GM19328 (cell line): Measurements from ENCODE around the gene ANO6.

Experiments
- ATAC-seq: cut with Tn5 transposase; IDR thresholded peaks from one replicate; pipeline ENCODE4 v1.9.1; 2021; ENCODE audit warnings: mild to moderate bottlenecking, moderate library complexity; ENCODE audit not compliant: unreplicated experiment

ANO6 gene

DNA sequence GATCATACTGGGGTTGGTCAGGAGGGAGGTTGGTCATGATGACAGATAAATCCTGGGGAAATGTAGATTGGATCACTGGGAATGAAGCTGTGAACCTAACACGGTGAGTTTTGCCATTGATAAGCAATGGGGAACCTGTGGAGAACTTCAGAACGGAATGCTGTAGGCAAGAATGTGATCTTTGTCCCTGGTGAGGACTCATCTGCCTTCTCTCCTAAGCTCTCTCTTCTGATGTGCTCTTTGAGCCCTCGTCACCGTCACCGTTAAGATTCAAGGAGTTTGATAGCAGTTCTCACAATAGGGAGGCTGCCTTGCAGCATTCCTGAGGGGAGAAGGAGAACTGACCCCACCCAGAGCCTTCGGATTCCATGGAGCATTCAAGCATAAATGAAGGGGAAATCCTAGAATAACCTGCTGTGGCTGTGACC is 217.6 kb downstream of the ANO6 start:
- ATAC-seq, result no peak

- ATAC-seq, result no peak
Measured at GRCh38 chr12:45434094-45434493, 218.2 kb downstream of the ANO6 start.

DNA sequence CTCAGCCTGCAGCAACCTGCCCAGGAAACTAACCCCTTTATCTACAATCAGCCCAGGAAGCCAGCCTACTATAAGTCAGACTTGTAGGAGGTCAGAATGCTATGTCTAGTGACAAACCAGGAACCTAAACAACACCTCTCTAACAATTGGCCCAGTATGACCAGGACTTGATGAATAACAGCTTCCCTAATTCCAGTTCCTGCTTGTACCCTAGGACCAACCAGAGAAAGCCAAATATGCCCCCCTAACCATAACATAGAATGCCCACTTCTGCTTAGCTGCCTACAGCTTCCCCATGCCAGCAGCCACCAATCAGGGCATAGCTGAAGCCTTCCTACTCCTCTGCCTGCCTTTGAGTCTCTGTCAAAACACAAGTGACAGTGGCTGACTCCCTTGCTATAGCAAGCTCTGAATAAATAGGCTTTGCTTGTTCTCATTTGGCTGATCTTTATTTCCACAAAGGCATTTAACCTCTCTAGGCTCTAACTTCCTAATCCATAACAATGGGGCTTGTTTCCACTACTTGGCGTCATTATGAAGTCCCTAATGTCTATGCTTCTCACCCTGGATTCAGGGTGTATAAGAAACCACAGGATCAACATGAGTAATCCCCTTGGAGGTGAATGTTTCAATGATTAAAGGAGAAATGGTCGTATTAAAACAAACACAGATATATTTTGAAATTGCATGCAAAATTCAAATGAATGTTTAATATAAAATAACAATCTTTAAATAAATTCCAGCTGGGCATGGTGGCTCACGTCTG is 220.2 kb downstream of the ANO6 start:
- no peak for ATAC-seq

GRCh38 chr12:45439039-45439438 is 223.1 kb downstream of the ANO6 start:
- ATAC-seq, result no peak

GRCh38 chr12:45446013-45446412 is 230.1 kb downstream of the ANO6 start:
- no peak for ATAC-seq

DNA sequence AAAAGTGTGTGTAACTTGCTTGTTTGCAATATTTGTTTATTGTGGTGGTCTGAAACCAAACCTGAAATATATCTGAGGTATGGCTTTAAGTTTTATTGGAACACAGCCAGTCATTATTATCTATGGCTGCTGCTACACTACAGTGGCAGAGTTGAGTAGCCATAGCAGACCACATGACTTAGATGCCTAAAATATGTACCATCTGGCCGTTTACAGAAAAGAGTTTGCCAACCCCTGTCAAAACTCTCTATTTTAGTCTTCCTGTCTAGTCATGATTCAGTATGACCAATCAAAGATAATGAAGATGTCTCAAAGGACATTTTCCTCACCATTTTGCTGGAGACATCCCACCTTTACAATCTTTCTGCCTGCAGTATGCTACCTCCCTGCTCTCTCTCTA is 242.3 kb downstream of the ANO6 start:
- no peak for ATAC-seq

DNA sequence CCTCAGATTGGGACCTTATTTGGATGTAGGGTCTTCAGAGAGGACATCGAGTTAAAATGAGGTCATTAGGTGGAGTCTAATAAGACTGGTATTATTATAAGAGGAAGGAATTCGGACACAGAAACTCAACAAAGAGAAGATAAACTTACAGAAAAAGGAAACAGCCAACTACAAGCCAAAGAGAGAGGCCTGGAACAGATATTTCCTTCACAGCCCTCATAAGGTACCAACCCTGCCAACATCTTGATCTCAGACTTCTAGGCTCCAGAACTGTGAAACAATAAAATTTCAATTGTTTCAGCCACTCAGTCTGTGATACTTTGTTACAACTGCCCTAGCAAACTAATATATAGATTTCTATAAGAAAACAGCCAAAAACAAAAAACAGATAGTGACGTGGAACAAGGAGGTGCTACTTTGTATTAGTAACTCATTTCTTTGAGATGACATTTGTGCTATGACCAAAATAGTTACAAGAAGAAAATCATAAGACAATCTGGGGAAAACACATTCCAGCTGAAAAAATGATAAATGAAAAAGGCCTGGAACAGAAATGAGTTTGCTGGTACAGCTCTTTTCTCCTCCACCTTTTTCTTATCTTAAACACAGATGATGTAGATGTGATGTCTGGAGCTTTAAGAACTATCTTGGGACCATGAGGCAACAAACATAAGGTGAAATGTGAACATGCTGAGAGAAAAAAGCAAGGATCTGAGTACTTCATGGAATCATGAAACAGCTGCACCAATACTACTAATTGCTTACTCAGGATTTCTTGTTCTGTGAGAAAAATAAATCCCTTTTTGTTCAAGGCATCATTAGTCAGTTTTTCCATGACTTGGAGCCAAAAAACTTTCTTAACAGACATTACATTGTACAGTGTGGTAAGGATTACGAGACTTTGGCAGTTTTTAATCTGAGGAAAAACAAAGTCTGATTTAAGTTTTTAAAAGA is 243.2 kb downstream of the ANO6 start:
- ATAC-seq, result no peak

DNA sequence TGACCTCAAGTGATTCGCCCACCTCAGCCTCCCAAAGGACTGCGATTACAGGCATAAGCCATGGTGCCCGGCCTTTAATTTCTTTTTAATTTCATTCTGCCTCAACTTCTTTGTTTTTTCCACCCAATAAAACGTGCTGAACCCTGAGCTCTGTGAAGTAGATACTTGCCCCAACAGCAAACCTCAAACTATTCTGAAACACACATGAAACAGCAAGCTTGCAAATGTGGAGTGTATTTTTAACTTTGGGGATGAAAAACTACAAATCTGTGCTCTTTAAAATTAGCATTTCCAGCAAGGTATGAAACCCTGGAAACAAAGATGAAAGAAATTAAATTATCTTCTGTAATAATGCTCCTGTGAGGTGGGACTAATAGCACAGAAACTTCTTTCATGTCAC is 246.6 kb downstream of the ANO6 start:
- no peak for ATAC-seq

GRCh38 chr12:45464699-45465098 is 248.8 kb downstream of the ANO6 start:
- ATAC-seq, result no peak

DNA sequence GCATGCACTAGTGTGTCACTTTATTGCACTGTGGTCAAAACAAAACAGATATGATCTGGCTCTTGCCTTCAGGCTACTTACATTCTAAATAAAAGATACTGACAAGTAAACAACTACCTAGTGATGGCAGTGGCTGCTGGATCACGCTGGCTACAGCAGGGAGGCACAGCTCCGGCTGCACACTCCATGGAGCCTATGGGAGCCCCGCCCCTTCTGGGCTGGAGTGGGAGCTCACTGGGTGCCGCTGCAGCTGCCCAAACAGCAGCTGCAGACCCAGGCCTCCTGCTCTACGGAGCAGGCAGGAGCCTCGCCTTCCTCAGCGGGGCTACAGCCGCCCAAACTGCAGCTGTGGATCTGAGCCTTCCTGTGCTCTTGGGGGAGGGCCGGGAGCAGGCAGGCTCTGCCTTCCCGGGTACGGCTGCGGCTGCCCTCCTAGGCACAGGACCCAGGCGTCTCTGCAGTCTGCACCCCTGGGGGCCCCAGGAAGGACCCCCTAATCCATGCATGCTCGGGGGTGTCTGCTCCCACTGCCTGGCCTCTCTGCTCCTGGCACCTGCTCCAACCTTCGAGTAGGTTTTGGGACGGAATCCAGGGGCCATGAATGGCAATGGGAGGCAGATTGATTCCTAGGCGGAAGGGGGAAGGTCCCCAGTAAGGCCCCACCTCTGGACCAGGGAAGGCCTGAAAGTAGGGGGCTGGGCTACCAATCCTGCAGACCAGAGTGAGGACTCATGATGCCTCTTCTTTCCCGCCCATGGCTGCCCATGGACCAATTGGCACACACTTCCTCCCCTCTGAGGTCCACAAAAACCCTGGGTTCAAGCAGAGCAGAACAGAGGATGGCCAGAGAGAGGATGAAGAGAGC is 253.1 kb downstream of the ANO6 start:
- ATAC-seq, result no peak

- no peak for ATAC-seq
Measured at GRCh38 chr12:45469902-45470301, 254.0 kb downstream of the ANO6 start.

- no peak for ATAC-seq
Measured at GRCh38 chr12:45473636-45474035, 257.7 kb downstream of the ANO6 start.

DNA sequence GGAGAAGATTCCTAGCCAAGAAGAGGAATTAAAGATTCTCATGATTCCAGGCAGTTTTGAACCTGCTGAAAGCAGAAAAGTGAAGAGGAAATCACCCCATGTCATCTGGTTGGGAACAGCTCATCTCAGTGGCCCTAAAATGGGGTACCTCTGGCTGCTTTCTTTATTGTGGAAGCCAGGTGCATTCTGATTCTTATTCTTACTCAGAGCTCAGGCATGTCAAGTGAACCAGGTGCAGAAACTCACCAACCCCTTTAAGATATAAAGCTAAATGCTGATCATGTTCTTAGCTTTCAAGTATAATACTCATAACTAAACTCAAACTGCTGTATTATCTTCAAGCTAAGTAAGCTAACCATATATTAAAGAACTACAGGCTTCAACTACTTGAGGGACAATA is 259.7 kb downstream of the ANO6 start:
- no peak for ATAC-seq

GRCh38 chr12:45477526-45477925 is 261.6 kb downstream of the ANO6 start:
- ATAC-seq, result no peak

DNA sequence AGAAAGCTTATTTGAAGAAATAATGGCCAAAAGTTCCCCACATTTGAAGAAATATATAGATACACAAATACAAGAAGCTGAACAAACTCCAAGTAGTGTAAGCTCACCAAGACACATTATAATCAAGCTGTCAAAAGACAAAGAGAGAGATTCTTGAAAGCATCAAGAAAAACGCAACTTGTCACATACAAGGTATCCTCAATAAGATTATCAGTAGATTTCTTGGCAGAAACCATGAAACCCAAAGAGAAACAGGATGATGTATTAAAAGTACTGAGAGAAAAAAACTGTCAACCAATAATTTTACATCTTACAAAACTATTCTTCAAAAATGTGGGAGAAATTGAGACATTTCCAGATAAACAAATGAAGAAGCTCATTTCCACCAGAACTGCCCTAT is 263.0 kb downstream of the ANO6 start:
- no peak for ATAC-seq

DNA sequence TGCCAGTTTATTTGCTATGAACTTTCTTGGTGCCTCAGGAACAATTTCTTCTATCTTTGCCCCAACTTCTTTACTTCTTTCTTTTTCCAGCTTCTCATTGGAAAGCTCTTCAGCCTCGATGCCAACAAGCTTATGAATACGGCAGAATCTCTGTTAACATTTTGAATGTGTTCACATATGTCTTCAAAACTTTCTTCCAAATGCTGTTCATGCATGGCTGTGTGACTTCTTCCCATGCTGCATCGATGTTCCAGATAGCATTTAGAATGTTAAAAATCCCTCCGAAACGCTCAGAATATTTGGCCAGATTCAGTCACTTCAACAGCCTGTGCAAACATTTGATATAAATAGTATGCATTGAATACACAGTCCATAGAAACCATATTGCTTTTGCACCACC is 265.9 kb downstream of the ANO6 start:
- no peak for ATAC-seq

DNA sequence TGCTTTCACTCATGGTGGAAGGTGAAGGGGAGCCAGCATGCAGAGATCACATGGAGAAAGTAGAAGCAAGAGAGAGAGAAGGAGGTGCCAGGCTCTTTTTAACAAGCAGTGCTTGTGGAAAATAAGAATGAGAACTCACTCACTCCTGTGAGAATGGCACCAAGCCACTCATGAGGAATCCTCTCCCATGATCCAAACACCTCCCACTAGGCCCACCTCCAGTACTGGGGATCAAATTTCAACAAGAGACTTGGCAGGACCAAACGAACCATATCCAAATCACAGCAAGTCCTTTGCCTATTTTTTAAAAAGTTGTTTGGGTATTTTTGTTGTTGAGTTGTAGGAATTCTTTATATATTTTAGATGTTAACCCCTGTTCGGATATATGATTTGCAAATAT is 267.7 kb downstream of the ANO6 start:
- no peak for ATAC-seq
